K562 (cell line): ENCODE data around the gene SRCAP. TPM values are rescaled to one million over a fixed set of nuclear protein-coding genes. Genes with fewer than 3 reads are reported as not detected.

Source experiments
- CBX3 ChIP-seq, 2 experiments: IDR thresholded peaks; 1 replicate in 1 of 2; 2 replicates in 1 of 2; pipeline ENCODE4 v1.6.1; 2012; ENCODE audit warnings: inconsistent platforms in 2 of 2, low read length in 2 of 2, borderline replicate concordance in 1 of 2, control low read depth in 1 of 2
- DPF2 ChIP-seq: fragments of 450-650 bp; IDR thresholded peaks from 2 replicates; pipeline ENCODE4 v1.6.1; 2016
- E2F4 ChIP-seq: sonication (generic); formaldehyde crosslinking; IDR thresholded peaks from 2 replicates; pipeline ENCODE4 v1.8.0; 2022; ENCODE audit warnings: mild to moderate bottlenecking, low read depth, missing genetic modification reagents
- HNRNPK ChIP-seq: fragments of 200-400 bp; formaldehyde crosslinking; IDR thresholded peaks from one replicate; pipeline ENCODE4 v1.6.1; 2018; ENCODE audit warnings: mild to moderate bottlenecking, low read depth, low read length; ENCODE audit not compliant: poor library complexity, severe bottlenecking
- IFI16 ChIP-seq: fragments of 250-450 bp; sonication (Bioruptor Pico); IDR thresholded peaks from 2 replicates; pipeline ENCODE4 v2.1.2; 2022; ENCODE audit warnings: mild to moderate bottlenecking, inconsistent platforms
- L3MBTL2 ChIP-seq: fragments of 450-650 bp; IDR thresholded peaks from 2 replicates; pipeline ENCODE4 v1.6.1; 2016; ENCODE audit warnings: mild to moderate bottlenecking, moderate library complexity
- MAZ ChIP-seq, 2 experiments: fragments of 450-650 bp in 1 of 2; sonication (generic) in 1 of 2; formaldehyde crosslinking; IDR thresholded peaks in 1 of 2; conservative IDR thresholded peaks in 1 of 2; 2 replicates each; pipeline versions ENCODE4 v1.4.0 to v1.5.0; 2020; ENCODE audit warnings: mild to moderate bottlenecking in 1 of 2, missing genetic modification reagents in 1 of 2
- MBD2 ChIP-seq: sonication (generic); IDR thresholded peaks from 2 replicates; pipeline ENCODE4 v1.6.1; 2016; ENCODE audit warnings: low read depth, borderline replicate concordance
- NFYB ChIP-seq: IDR thresholded peaks from 2 replicates; pipeline ENCODE4 v1.6.1; 2011; ENCODE audit warnings: mild to moderate bottlenecking, moderate library complexity; ENCODE audit not compliant: insufficient read length; ENCODE audit errors: extremely low read depth
- PCBP1 ChIP-seq: fragments of 200-400 bp; formaldehyde crosslinking; IDR thresholded peaks from 2 replicates; pipeline ENCODE4 v1.6.1; 2018; ENCODE audit warnings: mild to moderate bottlenecking, low read depth, low read length; ENCODE audit not compliant: poor library complexity, severe bottlenecking
- SMARCE1 ChIP-seq: fragments of 450-650 bp; IDR thresholded peaks from 2 replicates; pipeline ENCODE4 v1.7.1; 2016; ENCODE audit warnings: mild to moderate bottlenecking
- SUPT5H ChIP-seq: fragments of 450-650 bp; IDR thresholded peaks from 2 replicates; pipeline ENCODE4 v1.6.1; 2016
- TCF7 ChIP-seq: sonication (generic); IDR thresholded peaks from 2 replicates; pipeline ENCODE4 v1.6.1; 2016; ENCODE audit warnings: antibody characterized with exemption, borderline replicate concordance
- U2AF2 ChIP-seq: fragments of 200-400 bp; formaldehyde crosslinking; optimal IDR thresholded peaks from 2 replicates; pipeline ENCODE3; 2017; ENCODE audit warnings: low read depth, mild to moderate bottlenecking, low read length
- XRCC5 ChIP-seq: fragments of 200-400 bp; formaldehyde crosslinking; IDR thresholded peaks from 2 replicates; pipeline ENCODE4 v1.6.1; 2017; ENCODE audit warnings: low read depth, mild to moderate bottlenecking, low read length
- YY1 ChIP-seq, 3 experiments: IDR thresholded peaks; 2 replicates each; pipeline ENCODE4 v1.6.1; 2011; ENCODE audit warnings: low read length in 2 of 3, mild to moderate bottlenecking in 2 of 3, moderate library complexity in 2 of 3, borderline replicate concordance in 1 of 3, control low read depth in 1 of 3, low read depth in 1 of 3; ENCODE audit not compliant: insufficient read depth in 3 of 3, insufficient replicate concordance in 2 of 3, control insufficient read depth in 1 of 3, insufficient read length in 1 of 3; ENCODE audit errors: extremely low read depth in 1 of 3
- ZBTB17 ChIP-seq: fragments of 450-650 bp; formaldehyde crosslinking; IDR thresholded peaks from 2 replicates; pipeline ENCODE4 v1.4.0; 2020; ENCODE audit warnings: mild to moderate bottlenecking
- ZBTB5 ChIP-seq: fragments of 450-650 bp; IDR thresholded peaks from 2 replicates; pipeline ENCODE4 v1.6.1; 2017; ENCODE audit warnings: antibody characterized with exemption
- ZMIZ1 ChIP-seq, 2 experiments: fragments of 150-350 bp in 1 of 2; IDR thresholded peaks; 2 replicates each; pipeline ENCODE4 v1.6.1; 2012 to 2016; ENCODE audit warnings: low read depth in 2 of 2, low read length in 2 of 2, mild to moderate bottlenecking in 1 of 2, moderate library complexity in 1 of 2
- ZNF175 ChIP-seq: fragments of 200-800 bp; sonication (Bioruptor generic); IDR thresholded peaks from 2 replicates; pipeline ENCODE4 v1.6.1; 2016; ENCODE audit warnings: low read depth, mild to moderate bottlenecking, missing genetic modification characterization, missing compliant biosample characterization
- polyA plus RNA-seq, 8 experiments: library from polyadenylated mRNA; depleted of rRNA in 4 of 8; stranded (reverse) in 5 of 8; unstranded in 3 of 8; fragments of >200 nt; fragmentation: Nextera tagmentation in 2 of 8; fragmentation: Illumina TruSeq in 1 of 8; extraction: Ambion mirVana in 2 of 8; extraction: Trizol in 1 of 8; gene quantifications; 2 replicates each; pipeline versions ENCODE4 v1.2.1 to v1.2.3, GENCODE V29; 2011 to 2014; ENCODE audit warnings: inconsistent platforms in 1 of 8, missing spikeins in 1 of 8
- total RNA-seq, 7 experiments: library from RNA; depleted of rRNA in 6 of 7; stranded (reverse); fragments of >200 nt in 6 of 7; fragmentation: Illumina TruSeq in 2 of 7; extraction: Trizol in 2 of 7; gene quantifications; 2 replicates each; pipeline versions ENCODE4 v1.2.1 to v1.2.3, GENCODE V29; 2011 to 2021; ENCODE audit warnings: low replicate concordance in 1 of 7

Gene SRCAP
- total and polyA plus RNA-seq, 9 of the 15 experiments (the other 6 are each of a cell fraction or from before 2014, with no cell fraction given), result 0.21 to 62.6 (median 5.8) TPM

- TF ChIP-seq ZBTB5 (peak; percentile 97), XRCC5 (peak; percentile 40; the same call in 1 of the 2 replicates), SUPT5H (peak; percentile 62; the same call in 1 of the 2 replicates), YY1 (IDR thresholded peaks at IDR 0.05; ENCODE audit: borderline replicate concordance in 1 of 3, control insufficient read depth in 1 of 3, extremely low read depth in 1 of 3, insufficient read depth in 3 of 3, insufficient read length in 1 of 3, insufficient replicate concordance in 2 of 3, low read depth in 1 of 3, low read length in 2 of 3) (peak in 2 of 3 experiments; percentile 74 to 82), ZBTB17 (CRISPR knock-in tag) (peak; percentile 28; the same call in 1 of the 2 replicates), CBX3 (IDR thresholded peaks at IDR 0.05; ENCODE audit: borderline replicate concordance in 1 of 2, low read length in 2 of 2) (no peak), TCF7 (no peak), L3MBTL2 (peak; percentile 44), SMARCE1 (0 out of 2 replicates have a peak, but pooled peaks have one; percentile 32), DPF2 (0 out of 2 replicates have a peak, but pooled peaks have one; percentile 30), E2F4 (CRISPR knock-in tag) (peak; percentile 90), U2AF2 (no peak), HNRNPK (peak; percentile 79), PCBP1 (peak; percentile 72), MBD2 (peak; percentile 17; the same call in 1 of the 2 replicates), NFYB (no peak), ZNF175 (CRISPR knock-in tag) (no peak), IFI16 (CRISPR knock-in tag) (no peak), MAZ (CRISPR knock-in tag; conservative IDR thresholded peaks at IDR 0.05 in 1 of 2, IDR thresholded peaks at IDR 0.05 in 1 of 2) (peak in 1 of 2 experiments; percentile 78; a peak in 3 of 4 replicates), ZMIZ1 (IDR thresholded peaks at IDR 0.05; ENCODE audit: low read depth in 2 of 2, low read length in 2 of 2) (no peak)
Measured at GRCh38 chr16:30651124-30652004, 47.6 kb upstream of the SRCAP start (continued).
